NCI-H2196 (cell line): ENCODE results near the gene MST1R.

ENCODE experiments used
- DNase-seq: peaks from one replicate; lab custom pipeline; 2025; ENCODE audit not compliant: unreplicated experiment; lab: John Stamatoyannopoulos, UW

Gene MST1R

GRCh38 chr3:49841126-49841696 lies 62.5 kb downstream of the MST1R start:
- peak; percentile 23 for DNase-seq

- no peak for DNase-seq
Measured at GRCh38 chr3:49840388-49840787, 63.3 kb downstream of the MST1R start.

GRCh38 chr3:49839193-49839809 lies 64.4 kb downstream of the MST1R start:
- peak; percentile 64 for DNase-seq
